ENCODE measurements around the gene SLC37A3. TPM values are rescaled to one million over a fixed set of nuclear protein-coding genes. Genes with fewer than 3 reads are reported as not detected.
"Not testable (repeated sequence)": the region's sequence is repeated elsewhere in the genome, so short reads cannot be mapped to it uniquely, and the experiment has no call there.

Gene SLC37A3
- total RNA-seq, 4 donors from 2014 or later, result 39.5 to 69.9 (median 51.7) TPM

DNA sequence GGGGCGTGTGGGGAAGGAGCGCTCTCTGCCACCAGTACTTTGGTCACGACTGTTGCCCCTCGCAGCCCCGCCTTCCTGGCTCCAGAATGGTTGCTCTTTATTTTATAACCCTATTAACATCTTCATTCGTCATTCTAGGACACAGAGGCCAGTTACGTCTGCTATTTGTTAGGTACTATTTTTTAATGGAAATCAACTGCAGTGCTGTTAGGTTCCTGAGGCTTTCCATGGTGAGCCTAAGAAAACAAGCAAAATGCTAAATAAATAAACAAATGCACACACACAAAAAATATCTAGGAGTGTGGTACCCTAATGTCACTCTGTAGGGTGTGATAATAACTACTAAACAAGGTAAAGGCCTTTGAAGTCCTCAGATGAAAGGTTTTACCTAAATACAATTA is 71.1 kb downstream of the SLC37A3 start:
- peaks cover 0 to 18% (median 3%) of the 10 kb centered on the region in 4 donors for H3K4me1 ChIP-seq
- no peak for TF ChIP-seq POLR2A (IDR thresholded peaks at IDR 0.05)
- TF ChIP-seq EP300 (IDR thresholded peaks at IDR 0.05), result no peak
- TF ChIP-seq CTCF (IDR thresholded peaks at IDR 0.05), result no peak
- no peaks in the 10 kb centered on the region for H3K27me3 ChIP-seq
- peak overlapping the region in 1 of 4 donors; percentile 76 for H3K27ac ChIP-seq
- no peaks in the 10 kb centered on the region for H3K9me3 ChIP-seq
- no peaks in the 10 kb centered on the region for H3K36me3 ChIP-seq
- no peak overlapping the region for H3K4me3 ChIP-seq
- WGBS, 2 donors, result 63 to 72% methylated on average over 7 of the region's 7 CpGs
- DNase-seq (ENCODE audit: low spot score in 2 of 2), result no peak

DNA sequence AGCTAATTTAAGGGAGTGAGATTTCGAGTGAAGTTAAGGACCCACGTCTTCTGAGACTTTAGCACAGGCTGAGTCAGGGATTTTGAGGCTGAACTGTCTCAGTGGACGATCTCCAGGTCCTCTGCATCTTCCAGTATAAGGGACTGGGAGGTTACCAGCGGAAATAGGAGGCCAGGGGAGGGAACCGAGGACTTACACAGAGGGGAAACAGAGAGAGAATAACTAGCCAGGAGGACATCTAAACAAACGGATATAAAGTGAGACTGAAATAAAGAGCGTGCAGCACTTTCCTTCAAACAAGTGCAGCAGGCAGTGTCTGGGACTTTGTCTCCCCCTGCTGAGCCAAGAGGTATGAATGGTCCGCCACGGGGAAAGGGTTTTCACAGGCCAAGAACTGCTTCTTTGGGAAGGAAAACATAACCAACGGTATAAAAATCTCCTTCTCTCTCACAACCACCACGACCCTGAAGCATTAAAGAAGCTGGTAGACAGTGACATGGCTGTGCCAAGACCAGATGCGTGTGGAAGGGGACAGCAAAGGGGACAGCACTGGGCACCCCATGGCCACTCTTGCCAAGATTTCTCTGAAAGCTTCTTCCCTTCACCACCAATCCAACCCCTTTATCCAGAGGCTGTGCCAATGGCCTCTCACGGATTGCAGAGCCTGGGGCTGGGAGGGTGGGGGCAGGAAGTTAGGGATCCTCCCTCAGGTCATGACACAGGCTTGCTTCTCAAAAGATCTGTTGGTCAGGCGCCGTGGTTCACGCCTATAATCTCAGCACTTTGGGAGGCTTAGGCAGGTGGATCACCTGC is 72.0 kb downstream of the SLC37A3 start:
- Histone ChIP-seq H3K36me3 (no peaks in the 10 kb centered on the region), H3K27ac (peak overlapping the region in 3 of 4 donors; percentile 46 to 76 (median 52)), H3K4me1 (peaks cover 0 to 18% (median 3%) of the 10 kb centered on the region in 4 donors), H3K4me3 (peak overlapping the region in 1 of 4 donors; percentile 21), H3K27me3 (no peaks in the 10 kb centered on the region), H3K9me3 (no peaks in the 10 kb centered on the region)
- 22 to 24% methylated on average over 15 to 16 of the region's 16 CpGs for WGBS, 2 donors
- peak in 1 of 2 donors; percentile 34 for TF ChIP-seq EP300 (IDR thresholded peaks at IDR 0.05)
- no peak for TF ChIP-seq POLR2A (IDR thresholded peaks at IDR 0.05)
- TF ChIP-seq CTCF (IDR thresholded peaks at IDR 0.05), result peak; percentile 65 to 78 (median 68)
- peak; percentile 44 to 84 for DNase-seq (ENCODE audit: low spot score in 2 of 2)

DNA sequence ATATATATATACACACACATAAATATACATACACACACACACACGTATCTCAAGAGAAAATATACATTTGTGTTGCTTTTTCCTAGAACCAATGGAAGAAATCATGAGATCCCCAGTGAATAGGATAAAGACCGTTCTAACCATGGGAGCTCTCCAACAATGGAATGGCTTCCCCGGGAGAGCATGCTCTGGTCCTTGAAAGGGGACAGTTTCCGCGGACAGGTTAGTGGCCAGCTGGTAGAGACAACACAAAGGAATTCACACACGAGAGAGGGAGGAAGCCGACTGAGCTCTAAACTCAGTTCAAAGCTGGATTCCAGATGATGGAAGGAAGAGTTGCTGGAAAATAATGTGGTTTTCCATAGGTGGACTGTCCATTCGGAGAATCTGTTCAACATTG is 72.7 kb downstream of the SLC37A3 start:
- Histone ChIP-seq H3K27me3 (no peaks in the 10 kb centered on the region), H3K4me1 (peaks cover 0 to 18% (median 3%) of the 10 kb centered on the region in 4 donors), H3K27ac (no peak overlapping the region), H3K36me3 (no peaks in the 10 kb centered on the region), H3K9me3 (no peaks in the 10 kb centered on the region), H3K4me3 (no peak overlapping the region)
- 73% methylated on average over 8 of the region's 8 CpGs for WGBS, 2 donors
- DNase-seq (ENCODE audit: low spot score in 2 of 2), result no peak
- TF ChIP-seq EP300 (IDR thresholded peaks at IDR 0.05) (no peak), CTCF (IDR thresholded peaks at IDR 0.05) (no peak), POLR2A (IDR thresholded peaks at IDR 0.05) (no peak)

GRCh38 chr7:140324714-140325113 is 73.6 kb downstream of the SLC37A3 start:
- H3K36me3 ChIP-seq, result no peaks in the 10 kb centered on the region
- H3K27ac ChIP-seq, result no peak overlapping the region
- TF ChIP-seq CTCF (IDR thresholded peaks at IDR 0.05) (no peak), POLR2A (IDR thresholded peaks at IDR 0.05) (no peak), EP300 (IDR thresholded peaks at IDR 0.05) (no peak)
- no peak overlapping the region for H3K4me3 ChIP-seq
- H3K27me3 ChIP-seq, result no peaks in the 10 kb centered on the region
- DNase-seq (ENCODE audit: low spot score in 2 of 2), result no peak
- WGBS, 2 donors, result 96 to 97% methylated on average over 2 of the region's 2 CpGs
- H3K4me1 ChIP-seq, result peaks cover 0 to 18% (median 3%) of the 10 kb centered on the region in 4 donors
- no peaks in the 10 kb centered on the region for H3K9me3 ChIP-seq

GRCh38 chr7:140322759-140323158 is 75.6 kb downstream of the SLC37A3 start:
- WGBS, 2 donors, result 65 to 68% methylated on average over 6 of the region's 6 CpGs
- Histone ChIP-seq H3K4me3 (no peak overlapping the region), H3K9me3 (no peaks in the 10 kb centered on the region), H3K4me1 (peaks cover 0 to 18% (median 3%) of the 10 kb centered on the region in 4 donors), H3K27ac (no peak overlapping the region), H3K27me3 (no peaks in the 10 kb centered on the region), H3K36me3 (no peaks in the 10 kb centered on the region)
- DNase-seq (ENCODE audit: low spot score in 2 of 2), result no peak
- no peak for TF ChIP-seq CTCF (IDR thresholded peaks at IDR 0.05)
- TF ChIP-seq POLR2A (IDR thresholded peaks at IDR 0.05), result no peak
- TF ChIP-seq EP300 (IDR thresholded peaks at IDR 0.05), result no peak

- 87 to 93% methylated on average over 4 of the region's 4 CpGs for WGBS, 2 donors
- not testable (repeated sequence) for H3K4me3 ChIP-seq; DNase-seq (ENCODE audit: low spot score in 2 of 2); H3K27ac ChIP-seq; H3K36me3 ChIP-seq; H3K27me3 ChIP-seq; H3K9me3 ChIP-seq
- peaks cover 0 to 20% (median 13%) of the 10 kb centered on the region in 4 donors for H3K4me1 ChIP-seq
Measured at GRCh38 chr7:140320078-140320477, 78.3 kb downstream of the SLC37A3 start.
